ENCODE results near the gene EXOC8. TPM values are rescaled to one million over a fixed set of nuclear protein-coding genes. Genes with fewer than 3 reads are reported as not detected.

Gene EXOC8
- total RNA-seq, 1 donor from 2014 or later: 9.1 TPM

- TF ChIP-seq CTCF (conservative IDR thresholded peaks at IDR 0.05): no peak
- DNase-seq (ENCODE audit: low read depth, low spot score): no peak
- H3K4me3 Mint-ChIP-seq: peak within 1 kb of the TSS; percentile 96
- H3K27me3 Mint-ChIP-seq (ENCODE audit: low read depth): peaks cover 2% of the 10 kb centered on the region
- H3K27ac Mint-ChIP-seq (ENCODE audit: unreplicated experiment): peak within 1 kb of the TSS; percentile 98
- peaks cover 56% of the 10 kb centered on the region for H3K4me1 Mint-ChIP-seq
- H3K9me3 Mint-ChIP-seq: no peaks in the 10 kb centered on the region
- peaks cover 6% of the 10 kb centered on the region for H3K36me3 Mint-ChIP-seq (ENCODE audit: low read depth)
Measured at GRCh38 chr1:231338270-231339128, 847 bp upstream of the EXOC8 start, which contains the start of gene SPRTN. SPRTN (plus strand) TSS chr1:231338293; CDS start chr1:231338384, 91 bp downstream.

DNA sequence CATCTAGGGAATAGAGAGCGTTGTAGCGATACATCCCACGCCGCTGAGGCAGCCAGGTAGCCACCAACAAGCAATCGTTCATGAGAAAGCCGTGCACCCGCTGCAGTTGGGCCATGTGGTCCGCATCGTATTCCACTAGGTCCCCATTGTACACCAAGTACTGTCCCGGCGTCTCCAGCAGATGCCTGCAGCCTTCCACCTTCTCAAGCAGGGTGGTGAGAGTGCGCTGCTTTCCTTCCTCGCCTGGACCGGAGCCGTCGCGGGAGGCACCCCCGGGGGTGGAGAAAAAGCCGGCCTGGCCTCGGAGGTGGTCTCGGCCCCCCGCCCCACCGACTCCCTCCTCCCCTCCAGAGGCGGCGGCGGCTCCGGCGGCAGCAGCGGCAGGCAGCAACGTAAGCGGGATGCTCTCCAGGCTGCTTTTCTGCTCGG lies 595 bp downstream of the EXOC8 start:
- Mint-ChIP-seq H3K4me1 (peaks cover 60% of the 10 kb centered on the region), H3K4me3 (peak overlapping the region; percentile 96)
- DNase-seq (ENCODE audit: low read depth, low spot score): no peak

GRCh38 chr1:231335663-231336602 lies 1.7 kb downstream of the EXOC8 start:
- peaks cover 2% of the 10 kb centered on the region for H3K36me3 Mint-ChIP-seq (ENCODE audit: low read depth)
- H3K27me3 Mint-ChIP-seq (ENCODE audit: low read depth): peaks cover 2% of the 10 kb centered on the region
- DNase-seq (ENCODE audit: low read depth, low spot score): no peak
- H3K27ac Mint-ChIP-seq (ENCODE audit: unreplicated experiment): no peak overlapping the region
- no peaks in the 10 kb centered on the region for H3K9me3 Mint-ChIP-seq
- H3K4me3 Mint-ChIP-seq: peak overlapping the region; percentile 96
- peaks cover 60% of the 10 kb centered on the region for H3K4me1 Mint-ChIP-seq
- TF ChIP-seq CTCF (conservative IDR thresholded peaks at IDR 0.05): no peak

More for the DNA sequence above, 595 bp downstream of the EXOC8 start:
- peaks cover 2% of the 10 kb centered on the region for H3K27me3 Mint-ChIP-seq (ENCODE audit: low read depth)
- H3K36me3 Mint-ChIP-seq (ENCODE audit: low read depth): peaks cover 5% of the 10 kb centered on the region
- TF ChIP-seq CTCF (conservative IDR thresholded peaks at IDR 0.05): no peak
- H3K9me3 Mint-ChIP-seq: no peaks in the 10 kb centered on the region
- peak overlapping the region; percentile 98 for H3K27ac Mint-ChIP-seq (ENCODE audit: unreplicated experiment)

DNA sequence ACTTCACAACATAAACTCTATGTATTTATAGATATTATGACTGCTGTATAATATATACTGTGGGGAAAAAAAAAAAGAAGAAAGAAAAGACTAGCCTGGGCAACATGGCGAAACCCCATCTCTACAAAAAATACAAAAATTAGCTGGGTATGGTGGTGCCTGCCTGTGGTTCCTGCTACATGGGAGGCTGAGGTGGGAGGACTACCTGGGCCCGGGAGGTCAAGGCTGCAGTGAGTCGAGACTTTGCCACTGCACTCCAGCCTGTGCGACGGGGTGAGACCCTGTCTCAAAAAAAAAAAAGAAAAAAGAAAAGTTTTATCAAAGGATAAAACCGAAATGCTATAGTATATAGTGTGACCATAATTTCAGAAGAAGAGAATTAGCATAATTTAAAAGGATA lies 2.7 kb downstream of the EXOC8 start:
- no peak for TF ChIP-seq CTCF (conservative IDR thresholded peaks at IDR 0.05)
- peaks cover 60% of the 10 kb centered on the region for H3K4me1 Mint-ChIP-seq
- H3K4me3 Mint-ChIP-seq: peak overlapping the region; percentile 64
- H3K9me3 Mint-ChIP-seq: no peaks in the 10 kb centered on the region
- no peak for DNase-seq (ENCODE audit: low read depth, low spot score)
- H3K27me3 Mint-ChIP-seq (ENCODE audit: low read depth): peaks cover 2% of the 10 kb centered on the region
- H3K27ac Mint-ChIP-seq (ENCODE audit: unreplicated experiment): no peak overlapping the region
- peaks cover 2% of the 10 kb centered on the region for H3K36me3 Mint-ChIP-seq (ENCODE audit: low read depth)

DNA sequence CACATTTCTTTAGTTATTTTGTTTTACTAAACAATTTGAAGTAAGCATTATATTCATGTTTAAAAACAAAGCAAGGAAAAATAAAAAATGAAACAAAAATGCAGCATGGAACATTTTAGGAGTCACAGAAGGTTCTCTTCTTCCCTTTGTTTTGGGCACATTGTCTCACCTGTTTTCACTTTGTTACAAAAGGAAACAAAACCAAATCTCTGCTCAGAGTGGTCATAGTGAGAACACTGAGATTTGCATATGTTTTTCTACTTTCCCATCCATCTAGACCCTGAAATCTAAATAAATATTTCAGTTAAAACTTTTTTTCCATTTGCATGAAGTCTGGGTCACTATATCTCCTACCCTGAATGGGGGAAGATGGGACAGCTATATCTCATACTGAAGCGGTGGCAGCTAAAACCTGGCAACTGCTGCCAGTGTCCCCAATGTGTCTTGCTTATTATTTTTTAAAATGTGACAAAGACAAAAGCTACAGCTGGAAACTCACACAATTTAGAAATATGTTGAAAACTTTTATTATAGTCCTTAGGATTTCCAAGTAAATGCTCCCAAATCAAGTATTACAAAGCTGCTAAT lies 3.5 kb downstream of the EXOC8 start:
- no peak overlapping the region for H3K27ac Mint-ChIP-seq (ENCODE audit: unreplicated experiment)
- peaks cover 2% of the 10 kb centered on the region for H3K27me3 Mint-ChIP-seq (ENCODE audit: low read depth)
- no peak for DNase-seq (ENCODE audit: low read depth, low spot score)
- H3K36me3 Mint-ChIP-seq (ENCODE audit: low read depth): no peaks in the 10 kb centered on the region
- no peaks in the 10 kb centered on the region for H3K9me3 Mint-ChIP-seq
- peaks cover 53% of the 10 kb centered on the region for H3K4me1 Mint-ChIP-seq
- H3K4me3 Mint-ChIP-seq: peak overlapping the region; percentile 64
- TF ChIP-seq CTCF (conservative IDR thresholded peaks at IDR 0.05): no peak
